ENCODE measurements around the gene TRIM41. TPM values are rescaled to one million over a fixed set of nuclear protein-coding genes. Genes with fewer than 3 reads are reported as not detected.

Gene TRIM41
- total and polyA plus RNA-seq, 9 of the 15 experiments (the other 6 are each of a cell fraction or from before 2014, with no cell fraction given): 1.8 to 47.6 (median 20.9) TPM

- TF ChIP-seq RERE (CRISPR knock-in tag; IDR thresholded peaks at IDR 0.05; ENCODE audit: borderline replicate concordance) (no peak), SRF (CRISPR knock-in tag; IDR thresholded peaks at IDR 0.05) (no peak), ZNF407 (IDR thresholded peaks at IDR 0.05; ENCODE audit: low read depth) (no peak), CREB5 (CRISPR knock-in tag; IDR thresholded peaks at IDR 0.05) (no peak), PHF20 (IDR thresholded peaks at IDR 0.05; ENCODE audit: partially characterized antibody) (no peak)
Observed at GRCh38 chr5:181234455-181235306, 11.6 kb downstream of the TRIM41 start (continued).

All from K562 (cell line).